PC-9 (cell line): ENCODE data around the gene SUN3. TPM values are rescaled to one million over a fixed set of nuclear protein-coding genes. Genes with fewer than 3 reads are reported as not detected.

Experiments used
- BruUV-seq: library from RNA; stranded (reverse); fragments of 400-500 nt; replicated peaks from 2 replicates; lab custom pipeline; 2021; lab: Mats Ljungman, UMichigan
- CTCF ChIA-PET: fragments of 300-600 bp; sonication (Branson Sonifier 250); formaldehyde crosslinking; loops from one replicate; lab custom pipeline; 2022; ENCODE audit warnings: antibody characterized with exemption; lab: Charles Lee
- POLR2A ChIA-PET: fragments of 300-600 bp; sonication (Branson Sonifier 250); formaldehyde crosslinking; loops from one replicate; lab custom pipeline; 2022; ENCODE audit warnings: antibody characterized with exemption; ENCODE audit not compliant: unreplicated experiment; lab: Charles Lee
- DNase-seq, 2 experiments: peaks; one replicate each; pipeline versions ENCODE4 v3.0.0 to v3.0.0-alpha.2; 2015 to 2022; ENCODE audit warnings: mixed read lengths in 1 of 2
- H2AFZ ChIP-seq: fragments of 200-600 bp; sonication (generic); 2 replicates; pipeline ENCODE4 v1.8.1; 2017; ENCODE audit warnings: antibody characterized with exemption
- H3F3A ChIP-seq: fragments of 200-600 bp; sonication (generic); 2 replicates; pipeline ENCODE4 v1.8.1; 2017; ENCODE audit warnings: antibody characterized with exemption, mild to moderate bottlenecking, low read depth; ENCODE audit not compliant: insufficient read depth
- H3K27ac ChIP-seq: fragments of 200-600 bp; sonication (generic); 2 replicates; pipeline ENCODE4 v1.6.1; 2016; ENCODE audit warnings: mixed run types
- H3K27me3 ChIP-seq: fragments of 200-600 bp; sonication (generic); 2 replicates; pipeline ENCODE4 v1.6.1; 2016; ENCODE audit warnings: low read depth, mixed run types; ENCODE audit not compliant: insufficient read depth
- H3K36me3 ChIP-seq: fragments of 200-600 bp; sonication (generic); 2 replicates; pipeline ENCODE4 v1.6.1; 2016; ENCODE audit warnings: low read depth, mixed run types
- H3K4me1 ChIP-seq: fragments of 200-600 bp; sonication (generic); replicated peaks from 2 replicates; pipeline ENCODE4 v1.6.1; 2016; ENCODE audit warnings: mixed run types; ENCODE audit not compliant: insufficient read depth
- H3K4me2 ChIP-seq: fragments of 200-600 bp; sonication (generic); 2 replicates; pipeline ENCODE4 v1.6.1; 2017; ENCODE audit warnings: mixed run types
- H3K4me3 ChIP-seq: fragments of 200-600 bp; sonication (generic); 2 replicates; pipeline ENCODE4 v1.6.1; 2016; ENCODE audit warnings: mixed run types
- H3K79me2 ChIP-seq: fragments of 200-600 bp; sonication (generic); 2 replicates; pipeline ENCODE4 v1.6.1; 2017; ENCODE audit warnings: low read depth, mixed run types
- H3K9me2 ChIP-seq: fragments of 200-600 bp; sonication (generic); 2 replicates; pipeline ENCODE4 v1.8.1; 2017; ENCODE audit warnings: mild to moderate bottlenecking; ENCODE audit not compliant: insufficient read depth
- H3K9me3 ChIP-seq: fragments of 200-600 bp; sonication (generic); 2 replicates; pipeline ENCODE4 v1.8.1; 2016; ENCODE audit warnings: low read depth; ENCODE audit not compliant: insufficient read depth
- H4K20me1 ChIP-seq: fragments of 200-600 bp; sonication (generic); 2 replicates; pipeline ENCODE4 v1.8.1; 2017; ENCODE audit not compliant: insufficient read depth
- EZH2 ChIP-seq: fragments of 200-600 bp; sonication (generic); IDR thresholded peaks from 2 replicates; pipeline ENCODE4 v1.8.0; 2017; ENCODE audit warnings: antibody characterized with exemption, low read depth
- intact Hi-C: fragments of 100-400 bp; cut with micrococcal nuclease; formaldehyde crosslinking; loops from one replicate; pipeline ENCODE4 v1.10.0; 2022; ENCODE audit not compliant: unreplicated experiment
- total RNA-seq: library from RNA; stranded (reverse); gene quantifications from 2 replicates; pipeline ENCODE4 v1.2.3, GENCODE V29; 2021
- TF ChIP-seq, protein P1 (sequence below): fragments of 200-600 bp; sonication (generic); conservative IDR thresholded peaks from 2 replicates; pipeline ENCODE4 v1.6.1; 2017; ENCODE audit warnings: mixed run types, antibody characterized with exemption, mild to moderate bottlenecking, moderate library complexity

SUN3 gene
- total RNA-seq, 1 experiment from 2014 or later = 0.24 TPM

DNA sequence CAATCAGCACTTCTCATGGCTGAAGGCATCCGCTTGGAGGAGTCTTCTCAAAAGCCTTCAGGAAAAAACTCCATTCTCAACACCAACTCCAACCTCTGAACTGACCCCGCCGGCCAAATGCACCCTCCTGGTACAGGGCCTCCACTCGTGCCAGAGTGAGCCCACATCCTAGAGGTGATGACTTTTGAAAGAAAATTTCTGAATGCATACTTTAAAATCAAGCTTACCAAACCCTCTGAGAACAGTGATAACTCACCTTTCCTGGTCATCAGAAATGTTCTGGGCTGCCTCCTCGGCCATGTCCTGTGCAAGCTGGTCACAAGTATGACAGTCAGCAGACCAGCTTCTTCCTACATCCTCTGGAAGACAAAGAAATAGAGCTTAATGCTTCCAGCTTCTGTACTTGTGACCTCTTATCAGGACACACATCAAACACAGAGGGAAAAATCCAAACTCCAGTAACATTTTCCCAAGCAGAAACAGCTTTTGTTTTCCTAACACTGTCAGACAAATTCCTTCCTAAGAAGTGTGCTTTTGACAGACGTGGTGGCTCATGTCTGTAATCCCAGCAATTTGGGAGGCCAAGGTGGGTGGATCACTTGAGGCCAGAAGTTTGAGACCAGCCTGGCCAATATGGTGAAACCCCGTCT, 80.6 kb downstream of the SUN3 start, which contains the start of gene PKD1L1:
PKD1L1 (minus strand) TSS at position 326 of the 650 bp plus-strand sequence; CDS start at position 300, 26 bp downstream.
- TF ChIP-seq, protein P1, sequence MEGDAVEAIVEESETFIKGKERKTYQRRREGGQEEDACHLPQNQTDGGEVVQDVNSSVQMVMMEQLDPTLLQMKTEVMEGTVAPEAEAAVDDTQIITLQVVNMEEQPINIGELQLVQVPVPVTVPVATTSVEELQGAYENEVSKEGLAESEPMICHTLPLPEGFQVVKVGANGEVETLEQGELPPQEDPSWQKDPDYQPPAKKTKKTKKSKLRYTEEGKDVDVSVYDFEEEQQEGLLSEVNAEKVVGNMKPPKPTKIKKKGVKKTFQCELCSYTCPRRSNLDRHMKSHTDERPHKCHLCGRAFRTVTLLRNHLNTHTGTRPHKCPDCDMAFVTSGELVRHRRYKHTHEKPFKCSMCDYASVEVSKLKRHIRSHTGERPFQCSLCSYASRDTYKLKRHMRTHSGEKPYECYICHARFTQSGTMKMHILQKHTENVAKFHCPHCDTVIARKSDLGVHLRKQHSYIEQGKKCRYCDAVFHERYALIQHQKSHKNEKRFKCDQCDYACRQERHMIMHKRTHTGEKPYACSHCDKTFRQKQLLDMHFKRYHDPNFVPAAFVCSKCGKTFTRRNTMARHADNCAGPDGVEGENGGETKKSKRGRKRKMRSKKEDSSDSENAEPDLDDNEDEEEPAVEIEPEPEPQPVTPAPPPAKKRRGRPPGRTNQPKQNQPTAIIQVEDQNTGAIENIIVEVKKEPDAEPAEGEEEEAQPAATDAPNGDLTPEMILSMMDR = no peak
- no peak for TF ChIP-seq EZH2
- Histone ChIP-seq H3K4me1 (peaks cover 26% of the 10 kb centered on the region), H3K4me3 (no peak within 1 kb of the TSS), H3K27me3 (no peaks in the 10 kb centered on the region), H2AFZ (no peak within 1 kb of the TSS), H3K9me2 (no peaks in the 10 kb centered on the region), H3K4me2 (no peak within 1 kb of the TSS), H4K20me1 (no peaks in the 10 kb centered on the region), H3F3A (peaks cover 20% of the 10 kb centered on the region), H3K9me3 (no peaks in the 10 kb centered on the region), H3K79me2 (no peaks in the 10 kb centered on the region), H3K27ac (no peak within 1 kb of the TSS), H3K36me3 (no peaks in the 10 kb centered on the region)
- ChIA-PET POLR2A (no interaction called here), CTCF (interaction anchor here (0.5 kb wide), 1 partner anchor 144 kb away, joined by 6 read pairs; no protein-coding TSS in a partner anchor)
- intact Hi-C loops = loop anchor here (5.0 to 10.0 kb wide), 3 partner anchors 123 to 929 kb away; no protein-coding TSS in a partner anchor
- DNase-seq = no peak
- BruUV-seq = no TSS peak

GRCh38 chr7:47947355-47947749, 81.6 kb downstream of the SUN3 start:
- Histone ChIP-seq H3K4me3 (no peak overlapping the region), H3K79me2 (no peaks in the 10 kb centered on the region), H3K36me3 (no peaks in the 10 kb centered on the region), H2AFZ (no peak overlapping the region), H3K4me1 (peaks cover 27% of the 10 kb centered on the region), H4K20me1 (no peaks in the 10 kb centered on the region), H3F3A (peaks cover 20% of the 10 kb centered on the region), H3K9me3 (no peaks in the 10 kb centered on the region), H3K9me2 (no peaks in the 10 kb centered on the region), H3K27me3 (no peaks in the 10 kb centered on the region), H3K4me2 (no peak overlapping the region), H3K27ac (no peak overlapping the region)
- no peak for DNase-seq
- BruUV-seq = no TSS peak
- TF ChIP-seq, protein P1 = no peak
- TF ChIP-seq EZH2 = no peak
- CTCF ChIA-PET = no interaction called here
- POLR2A ChIA-PET = no interaction called here
- intact Hi-C loops = loop anchor here (5.0 to 10.0 kb wide), 3 partner anchors 123 to 930 kb away; no protein-coding TSS in a partner anchor

GRCh38 chr7:47946581-47947354, 82.1 kb downstream of the SUN3 start:
- no TSS peak for BruUV-seq
- ChIA-PET CTCF (no interaction called here), POLR2A (no interaction called here)
- Histone ChIP-seq H3F3A (peaks cover 19% of the 10 kb centered on the region), H3K9me2 (no peaks in the 10 kb centered on the region), H3K79me2 (no peaks in the 10 kb centered on the region), H3K9me3 (no peaks in the 10 kb centered on the region), H3K4me1 (peaks cover 29% of the 10 kb centered on the region), H3K4me2 (no peak overlapping the region), H3K27ac (no peak overlapping the region), H3K27me3 (no peaks in the 10 kb centered on the region), H4K20me1 (no peaks in the 10 kb centered on the region), H2AFZ (no peak overlapping the region), H3K4me3 (no peak overlapping the region), H3K36me3 (no peaks in the 10 kb centered on the region)
- intact Hi-C loops = loop anchor here (5.0 to 10.0 kb wide), 3 partner anchors 122 to 931 kb away; no protein-coding TSS in a partner anchor
- TF ChIP-seq, protein P1 = no peak
- TF ChIP-seq EZH2 = no peak
- DNase-seq = no peak
